Subcutaneous abdominal adipose tissue (tissue), 5 donors: ENCODE measurements around the gene SORBS2.
A peak's percentile ranks its signal among the peaks of the same experiment; 100 is the strongest.

Experiments
- H3K27ac ChIP-seq: one replicate; pipeline ENCODE4 v1.7.0; 2013; ENCODE audit warnings: low read depth, mild to moderate bottlenecking, inconsistent platforms, low read length, moderate library complexity
- H3K27me3 ChIP-seq, 5 donors: one replicate each; pipeline ENCODE4 v1.7.0; 2013; ENCODE audit warnings: low read length in 5 of 5, inconsistent platforms in 1 of 5; ENCODE audit not compliant: control insufficient read depth in 5 of 5, insufficient read depth in 4 of 5
- H3K36me3 ChIP-seq, 5 donors: one replicate each; pipeline ENCODE4 v1.7.0; 2013; ENCODE audit warnings: low read length in 5 of 5; ENCODE audit not compliant: control insufficient read depth in 5 of 5, insufficient read depth in 5 of 5
- H3K4me1 ChIP-seq, 5 donors: one replicate each; pipeline ENCODE4 v1.7.0; 2013; ENCODE audit warnings: low read length in 5 of 5, mild to moderate bottlenecking in 3 of 5, moderate library complexity in 1 of 5; ENCODE audit not compliant: control insufficient read depth in 5 of 5, insufficient read depth in 5 of 5
- H3K4me3 ChIP-seq, 5 donors: one replicate each; pipeline ENCODE4 v1.7.0; 2013; ENCODE audit warnings: low read length in 5 of 5, low read depth in 1 of 5
- H3K9ac ChIP-seq, 5 donors: one replicate each; pipeline ENCODE4 v1.7.0; 2013; ENCODE audit warnings: low read length in 5 of 5, mild to moderate bottlenecking in 4 of 5, moderate library complexity in 3 of 5
- H3K9me3 ChIP-seq, 5 donors: one replicate each; pipeline ENCODE4 v1.7.0; 2013; ENCODE audit warnings: low read length in 5 of 5; ENCODE audit not compliant: control insufficient read depth in 5 of 5
- donor health status: healthy.
- donor health status: healthy.
- donor health status: healthy.
- donor health status: healthy.
- donor health status: healthy.

SORBS2 gene

GRCh38 chr4:185548587-185548986 lies 263.4 kb downstream of the SORBS2 start:
- Histone ChIP-seq H3K27me3 (peaks cover 0 to 4% (median 0%) of the 10 kb centered on the region in 5 donors), H3K4me1 (no peaks in the 10 kb centered on the region), H3K9me3 (no peaks in the 10 kb centered on the region), H3K36me3 (no peaks in the 10 kb centered on the region), H3K4me3 (no peak overlapping the region), H3K27ac (no peak overlapping the region), H3K9ac (no peak overlapping the region)

GRCh38 chr4:185546335-185546734 lies 265.7 kb downstream of the SORBS2 start:
- Histone ChIP-seq H3K9me3 (no peaks in the 10 kb centered on the region), H3K9ac (no peak overlapping the region), H3K4me3 (no peak overlapping the region), H3K4me1 (peaks cover 0 to 9% (median 3%) of the 10 kb centered on the region in 5 donors), H3K27ac (no peak overlapping the region), H3K36me3 (no peaks in the 10 kb centered on the region), H3K27me3 (peaks cover 0 to 4% (median 0%) of the 10 kb centered on the region in 5 donors)

- Histone ChIP-seq H3K9ac (no peak overlapping the region), H3K36me3 (no peaks in the 10 kb centered on the region), H3K4me1 (peaks cover 0 to 16% (median 10%) of the 10 kb centered on the region in 5 donors), H3K27me3 (peaks cover 0 to 18% (median 8%) of the 10 kb centered on the region in 5 donors), H3K4me3 (no peak overlapping the region), H3K9me3 (no peaks in the 10 kb centered on the region), H3K27ac (no peak overlapping the region)
Observed at GRCh38 chr4:185542626-185543315, 269.2 kb downstream of the SORBS2 start.

- no peak overlapping the region for H3K4me3 ChIP-seq
- H3K4me1 ChIP-seq: peaks cover 0 to 18% (median 10%) of the 10 kb centered on the region in 5 donors
- no peak overlapping the region for H3K27ac ChIP-seq
- no peak overlapping the region for H3K9ac ChIP-seq
- no peaks in the 10 kb centered on the region for H3K36me3 ChIP-seq
- peaks cover under 1 to 29% (median 8%) of the 10 kb centered on the region in 5 donors for H3K27me3 ChIP-seq
- H3K9me3 ChIP-seq: no peaks in the 10 kb centered on the region
Observed at GRCh38 chr4:185541251-185541727, 270.7 kb downstream of the SORBS2 start.

- Histone ChIP-seq H3K4me1 (peaks cover 2 to 24% (median 14%) of the 10 kb centered on the region in 5 donors), H3K27me3 (peaks cover 5 to 33% (median 8%) of the 10 kb centered on the region in 5 donors), H3K9ac (no peak overlapping the region), H3K4me3 (no peak overlapping the region), H3K36me3 (no peaks in the 10 kb centered on the region), H3K9me3 (no peaks in the 10 kb centered on the region), H3K27ac (no peak overlapping the region)
Observed at GRCh38 chr4:185540487-185541120, 271.4 kb downstream of the SORBS2 start.

- Histone ChIP-seq H3K27ac (no peak overlapping the region), H3K36me3 (no peaks in the 10 kb centered on the region), H3K27me3 (peaks cover 5 to 35% (median 8%) of the 10 kb centered on the region in 5 donors), H3K9me3 (no peaks in the 10 kb centered on the region), H3K9ac (no peak overlapping the region), H3K4me1 (peaks cover 2 to 25% (median 14%) of the 10 kb centered on the region in 5 donors), H3K4me3 (no peak overlapping the region)
Observed at GRCh38 chr4:185540040-185540439, 272.0 kb downstream of the SORBS2 start.

- no peak overlapping the region for H3K27ac ChIP-seq
- H3K36me3 ChIP-seq: no peaks in the 10 kb centered on the region
- peaks cover 2 to 30% (median 20%) of the 10 kb centered on the region in 5 donors for H3K4me1 ChIP-seq
- H3K9ac ChIP-seq: no peak overlapping the region
- H3K27me3 ChIP-seq: peaks cover 5 to 38% (median 8%) of the 10 kb centered on the region in 5 donors
- H3K9me3 ChIP-seq: no peaks in the 10 kb centered on the region
- no peak overlapping the region for H3K4me3 ChIP-seq
Observed at GRCh38 chr4:185538806-185539205, 273.2 kb downstream of the SORBS2 start.

GRCh38 chr4:185536411-185536709 lies 275.6 kb downstream of the SORBS2 start:
- H3K4me3 ChIP-seq: peak overlapping the region in 2 of 5 donors; percentile 63 to 67
- H3K9ac ChIP-seq: no peak overlapping the region
- H3K4me1 ChIP-seq: peaks cover 0 to 25% (median 17%) of the 10 kb centered on the region in 5 donors
- no peak overlapping the region for H3K27ac ChIP-seq
- peaks cover 5 to 38% (median 8%) of the 10 kb centered on the region in 5 donors for H3K27me3 ChIP-seq
- H3K9me3 ChIP-seq: no peaks in the 10 kb centered on the region
- H3K36me3 ChIP-seq: no peaks in the 10 kb centered on the region

GRCh38 chr4:185535612-185536410 lies 276.2 kb downstream of the SORBS2 start:
- Histone ChIP-seq H3K27ac (no peak overlapping the region), H3K27me3 (peaks cover 5 to 38% (median 8%) of the 10 kb centered on the region in 5 donors), H3K9ac (no peak overlapping the region)

More at GRCh38 chr4:185535612-185536410, 276.2 kb downstream of the SORBS2 start:
- Histone ChIP-seq H3K9me3 (no peaks in the 10 kb centered on the region), H3K4me1 (peaks cover 0 to 19% (median 14%) of the 10 kb centered on the region in 5 donors), H3K4me3 (peak overlapping the region; percentile 63 to 72 (median 67)), H3K36me3 (no peaks in the 10 kb centered on the region)
